Measurements from ENCODE around the gene SLC39A2. TPM values are rescaled to one million over a fixed set of nuclear protein-coding genes. Genes with fewer than 3 reads are reported as not detected.

Gene SLC39A2
- total RNA-seq, 4 donors from 2014 or later = not detected

- no peak for ATAC-seq
- peak overlapping the region in 1 of 4 donors; percentile 100 for H3K27ac ChIP-seq
Observed at GRCh38 chr14:21030531-21030930, 31.4 kb downstream of the SLC39A2 start.

DNA sequence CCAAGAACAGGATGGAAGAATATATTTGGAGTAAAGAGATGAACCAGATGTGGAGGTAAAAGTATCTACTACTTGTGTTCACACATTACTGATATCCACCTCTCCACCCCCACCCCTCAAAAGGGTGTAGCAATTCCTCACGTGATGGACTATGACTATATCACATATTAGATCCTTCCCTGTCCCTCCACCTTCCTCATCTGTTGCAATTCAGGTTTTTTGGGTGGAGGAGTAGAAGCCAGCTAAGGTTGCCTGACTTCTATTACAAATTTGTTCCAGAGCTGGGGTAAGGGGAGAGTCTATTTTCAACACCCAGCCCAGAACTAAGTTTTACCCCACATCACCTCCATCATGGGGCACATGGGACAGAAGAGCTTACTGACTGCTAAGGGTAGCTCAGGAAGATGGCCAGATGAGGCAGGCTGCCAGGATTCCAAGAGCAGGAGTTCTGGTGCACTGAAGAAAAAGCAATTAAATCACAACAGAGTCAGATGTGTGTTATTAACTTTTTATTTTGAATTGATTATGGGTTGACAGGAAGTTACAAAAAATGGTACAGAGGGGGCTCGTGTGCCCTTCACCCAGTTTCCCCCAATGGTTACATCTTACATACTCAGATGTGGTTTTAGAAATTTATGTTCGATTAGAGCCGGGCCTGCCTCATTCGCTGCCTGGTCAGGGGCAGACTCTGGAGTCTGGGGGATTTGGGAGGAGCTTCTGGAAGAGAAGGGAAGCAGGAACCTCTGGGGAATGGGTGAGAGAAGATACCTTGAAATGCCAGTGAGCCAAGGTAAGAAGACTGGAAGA is 33.4 kb downstream of the SLC39A2 start:
- DNase-seq (peak in 1 of 2 donors; percentile 73), ATAC-seq (peak; percentile 64 to 71)
- intact Hi-C loops (cut with DNase I; ENCODE audit: low total_unique reads) = no loop called here
- Histone ChIP-seq H3K4me1 (peaks cover 19 to 47% of the 10 kb centered on the region in 2 donors), H3K36me3 (no peaks in the 10 kb centered on the region), H3K27ac (peak overlapping the region in 3 of 4 donors; percentile 48 to 55 (median 52)), H3K9me3 (no peaks in the 10 kb centered on the region), H3K27me3 (no peaks in the 10 kb centered on the region), H3K4me3 (no peak overlapping the region)
- in situ Hi-C loops (cut with MboI; ENCODE audit: low sequenced_read_pairs in 4 of 4) = loop anchor here in 1 of 4 donors (25.0 kb wide), 1 partner anchor 570 kb away; the partner anchor contains the start of genes APEX1, OSGEP, PIP4P1 and PNP
- TF ChIP-seq, protein P1, sequence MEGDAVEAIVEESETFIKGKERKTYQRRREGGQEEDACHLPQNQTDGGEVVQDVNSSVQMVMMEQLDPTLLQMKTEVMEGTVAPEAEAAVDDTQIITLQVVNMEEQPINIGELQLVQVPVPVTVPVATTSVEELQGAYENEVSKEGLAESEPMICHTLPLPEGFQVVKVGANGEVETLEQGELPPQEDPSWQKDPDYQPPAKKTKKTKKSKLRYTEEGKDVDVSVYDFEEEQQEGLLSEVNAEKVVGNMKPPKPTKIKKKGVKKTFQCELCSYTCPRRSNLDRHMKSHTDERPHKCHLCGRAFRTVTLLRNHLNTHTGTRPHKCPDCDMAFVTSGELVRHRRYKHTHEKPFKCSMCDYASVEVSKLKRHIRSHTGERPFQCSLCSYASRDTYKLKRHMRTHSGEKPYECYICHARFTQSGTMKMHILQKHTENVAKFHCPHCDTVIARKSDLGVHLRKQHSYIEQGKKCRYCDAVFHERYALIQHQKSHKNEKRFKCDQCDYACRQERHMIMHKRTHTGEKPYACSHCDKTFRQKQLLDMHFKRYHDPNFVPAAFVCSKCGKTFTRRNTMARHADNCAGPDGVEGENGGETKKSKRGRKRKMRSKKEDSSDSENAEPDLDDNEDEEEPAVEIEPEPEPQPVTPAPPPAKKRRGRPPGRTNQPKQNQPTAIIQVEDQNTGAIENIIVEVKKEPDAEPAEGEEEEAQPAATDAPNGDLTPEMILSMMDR (IDR thresholded peaks at IDR 0.05 in 4 of 5, conservative IDR thresholded peaks at IDR 0.05 in 1 of 5) = no peak
- no peak for TF ChIP-seq POLR2A (IDR thresholded peaks at IDR 0.05)

More at GRCh38 chr14:21030531-21030930, 31.4 kb downstream of the SLC39A2 start:
- DNase-seq = no peak
- H3K4me1 ChIP-seq = peaks cover 28 to 55% of the 10 kb centered on the region in 2 donors
- intact Hi-C loops (cut with DNase I; ENCODE audit: low total_unique reads) = no loop called here
- H3K36me3 ChIP-seq = no peaks in the 10 kb centered on the region
- TF ChIP-seq POLR2A (IDR thresholded peaks at IDR 0.05) = no peak
- TF ChIP-seq, protein P1 (IDR thresholded peaks at IDR 0.05 in 4 of 5, conservative IDR thresholded peaks at IDR 0.05 in 1 of 5) = no peak
- no peak overlapping the region for H3K4me3 ChIP-seq
- no peaks in the 10 kb centered on the region for H3K27me3 ChIP-seq
- H3K9me3 ChIP-seq = no peaks in the 10 kb centered on the region
- in situ Hi-C loops (cut with MboI; ENCODE audit: low sequenced_read_pairs in 4 of 4) = loop anchor here in 1 of 4 donors (25.0 kb wide), 1 partner anchor 568 kb away; the partner anchor contains the start of genes APEX1, OSGEP, PIP4P1 and PNP

DNA sequence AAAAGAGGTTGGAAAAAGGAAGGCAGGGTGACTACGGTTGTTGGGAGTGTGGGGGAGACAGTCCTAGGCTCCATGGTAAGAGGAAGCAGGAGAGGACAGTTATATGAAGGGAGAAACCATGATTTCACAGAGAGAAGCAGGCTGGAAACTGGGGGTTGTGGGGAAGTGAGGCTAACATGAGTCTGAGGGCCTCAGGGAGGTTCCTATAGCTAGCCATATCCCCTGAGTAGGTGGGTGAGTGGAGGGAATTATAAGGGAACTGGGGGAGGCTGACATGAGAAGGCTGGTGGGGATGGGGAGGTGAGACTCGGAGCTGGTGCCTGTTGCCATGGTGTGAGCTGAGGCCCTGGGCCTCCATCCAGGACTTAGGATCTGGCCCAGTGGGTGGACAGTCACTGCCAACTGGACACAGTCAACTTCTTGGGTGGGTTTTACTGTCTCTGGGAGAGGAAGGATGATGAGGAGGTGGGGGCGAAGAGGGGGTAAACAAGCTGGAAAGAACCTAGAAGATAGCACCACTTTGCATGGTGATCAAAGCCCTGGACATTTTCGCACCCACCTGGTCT is 34.1 kb downstream of the SLC39A2 start:
- Histone ChIP-seq H3K4me1 (peaks cover 20 to 48% of the 10 kb centered on the region in 2 donors), H3K4me3 (no peak overlapping the region), H3K36me3 (no peaks in the 10 kb centered on the region), H3K9me3 (no peaks in the 10 kb centered on the region), H3K27me3 (no peaks in the 10 kb centered on the region), H3K27ac (peak overlapping the region in 3 of 4 donors; percentile 48 to 55 (median 52))
- intact Hi-C loops (cut with DNase I; ENCODE audit: low total_unique reads) (no loop called here), in situ Hi-C loops (cut with MboI; ENCODE audit: low sequenced_read_pairs in 4 of 4) (loop anchor here in 1 of 4 donors (25.0 kb wide), 1 partner anchor 571 kb away; the partner anchor contains the start of genes APEX1, OSGEP, PIP4P1 and PNP)
- TF ChIP-seq, protein P1 (IDR thresholded peaks at IDR 0.05 in 4 of 5, conservative IDR thresholded peaks at IDR 0.05 in 1 of 5) = no peak
- no peak for TF ChIP-seq POLR2A (IDR thresholded peaks at IDR 0.05)
- DNase-seq (no peak), ATAC-seq (no peak)

GRCh38 chr14:21034707-21035106 is 35.6 kb downstream of the SLC39A2 start, which contains the start of gene RNASE13:
RNASE13 (minus strand) TSS chr14:21034807; CDS start chr14:21034288, 519 bp downstream.
- H3K9me3 ChIP-seq = no peaks in the 10 kb centered on the region
- in situ Hi-C loops (cut with MboI; ENCODE audit: low sequenced_read_pairs in 4 of 4) (loop anchor here in 1 of 4 donors (25.0 kb wide), 1 partner anchor 572 kb away; the partner anchor contains the start of genes APEX1, OSGEP, PIP4P1 and PNP), intact Hi-C loops (cut with DNase I; ENCODE audit: low total_unique reads) (no loop called here)
- DNase-seq (no peak), ATAC-seq (no peak)
- TF ChIP-seq, protein P1 (IDR thresholded peaks at IDR 0.05 in 4 of 5, conservative IDR thresholded peaks at IDR 0.05 in 1 of 5) = no peak
- no peak for TF ChIP-seq POLR2A (IDR thresholded peaks at IDR 0.05)
- H3K27me3 ChIP-seq = no peaks in the 10 kb centered on the region
- no peak within 1 kb of the TSS for H3K4me3 ChIP-seq
- H3K4me1 ChIP-seq = peaks cover 29 to 57% of the 10 kb centered on the region in 2 donors
- no peaks in the 10 kb centered on the region for H3K36me3 ChIP-seq
- H3K27ac ChIP-seq = peak within 1 kb of the TSS in 3 of 4 donors; percentile 23 to 83 (median 35)
